Testis (tissue), 2 donors: ENCODE results near the gene KIF6.

Experiments
- CTCF ChIP-seq, 3 experiments: fragments of 450-650 bp in 2 of 3; fragments of 200-600 bp in 1 of 3; sonication (generic) in 1 of 3; IDR thresholded peaks; one replicate each; pipeline ENCODE4 v1.5.1; 2016 to 2019; ENCODE audit warnings: antibody characterized with exemption in 3 of 3, mild to moderate bottlenecking in 2 of 3, moderate library complexity in 1 of 3
- POLR2A ChIP-seq: fragments of 450-650 bp; IDR thresholded peaks from one replicate; pipeline ENCODE4 v1.6.1; 2017; ENCODE audit warnings: antibody characterized with exemption, mild to moderate bottlenecking, moderate library complexity

GRCh38 chr6:39344821-39345280, 380.4 kb downstream of the KIF6 start:
- no peak for TF ChIP-seq CTCF (IDR thresholded peaks at IDR 0.05)
- no peak for TF ChIP-seq POLR2A
